ENCODE results near the gene GNMT. TPM values are rescaled to one million over a fixed set of nuclear protein-coding genes. Genes with fewer than 3 reads are reported as not detected.
"Not testable (repeated sequence)": the region's sequence is repeated elsewhere in the genome, so short reads cannot be mapped to it uniquely, and the experiment has no call there.

The GNMT gene
- total and polyA plus RNA-seq, 2 donors (not counting 1 experiment from before 2014, with no cell fraction given), result 2.0 to 5.9 TPM

- H3K4me1 Mint-ChIP-seq, result no peaks in the 10 kb centered on the region
- no peaks in the 10 kb centered on the region for H3K9me3 Mint-ChIP-seq (ENCODE audit: insufficient read depth)
- no peak overlapping the region for H3K27ac Mint-ChIP-seq
These were observed 36.0 kb downstream of the GNMT start for GRCh38 chr6:42996513-42996912.

GRCh38 chr6:42998205-42998604 lies 37.7 kb downstream of the GNMT start:
- H3K4me2 ChIP-seq (replicated peaks; ENCODE audit: low read depth, low read length, poor library complexity, severe bottlenecking); H4K20me1 ChIP-seq (ENCODE audit: control insufficient read depth, insufficient read depth, low read length, poor library complexity, severe bottlenecking); H3K27ac Mint-ChIP-seq; H3K27me3 ChIP-seq (replicated peaks in 1 of 4; ENCODE audit: control extremely low read depth in 1 of 4, control insufficient read depth in 3 of 4, insufficient read depth in 4 of 4, low read length in 3 of 4); H3K4me3 Mint-ChIP-seq; H3K9me3 Mint-ChIP-seq (ENCODE audit: insufficient read depth); POLR2A ChIA-PET; H3K36me3 ChIP-seq (replicated peaks in 1 of 2; ENCODE audit: control extremely low read depth in 1 of 2, control insufficient read depth in 1 of 2, extremely low read depth in 1 of 2, insufficient read depth in 2 of 2, low read length in 1 of 2); H3K27me3 Mint-ChIP-seq; H3K9me3 ChIP-seq (ENCODE audit: control extremely low read depth in 1 of 3, control insufficient read depth in 2 of 3, insufficient read depth in 1 of 3, low read length in 2 of 3); H3K4me3 ChIP-seq (ENCODE audit: control extremely low read depth in 1 of 5, extremely low read depth in 1 of 5, insufficient read depth in 1 of 5, low read depth in 2 of 5, low read length in 4 of 5); H3K9ac ChIP-seq (ENCODE audit: low read length); intact Hi-C loops (cut with micrococcal nuclease); DNase-seq; H3K4me1 ChIP-seq (ENCODE audit: control insufficient read depth in 2 of 2, insufficient read depth in 2 of 2, low read length in 2 of 2); ATAC-seq (ENCODE audit: low read depth); H3K4me1 Mint-ChIP-seq; H3K27ac ChIP-seq (ENCODE audit: low read length in 2 of 2); H2AFZ ChIP-seq (ENCODE audit: insufficient read depth, low read depth, low read length, poor library complexity, severe bottlenecking): not testable (repeated sequence)
- H3K79me2 ChIP-seq (ENCODE audit: control insufficient read depth, insufficient read depth, low read length), result peaks cover 20% of the 10 kb centered on the region
- WGBS (ENCODE audit: insufficient coverage), result 99% methylated on average over 9 of the region's 9 CpGs
- CTCF ChIA-PET, result interaction anchor here (0.6 kb wide), 1 partner anchor 8 kb away, joined by 3 read pairs; no protein-coding TSS in a partner anchor

More at GRCh38 chr6:42996513-42996912, 36.0 kb downstream of the GNMT start:
- DNase-seq (no peak), ATAC-seq (ENCODE audit: low read depth) (no peak)
- peaks cover 25% of the 10 kb centered on the region for H3K79me2 ChIP-seq (ENCODE audit: control insufficient read depth, insufficient read depth, low read length)
- no peaks in the 10 kb centered on the region for H3K27me3 ChIP-seq (replicated peaks in 1 of 4; ENCODE audit: control extremely low read depth in 1 of 4, control insufficient read depth in 3 of 4, insufficient read depth in 4 of 4, low read length in 3 of 4)
- intact Hi-C loops (cut with micrococcal nuclease), result no loop called here
- no peak overlapping the region for H3K27ac ChIP-seq (ENCODE audit: low read length in 2 of 2)
- H3K36me3 ChIP-seq (replicated peaks in 1 of 2; ENCODE audit: control extremely low read depth in 1 of 2, control insufficient read depth in 1 of 2, extremely low read depth in 1 of 2, insufficient read depth in 2 of 2, low read length in 1 of 2), result peaks cover 0 to 5% of the 10 kb centered on the region in 2 experiments
- H3K4me2 ChIP-seq (replicated peaks; ENCODE audit: low read depth, low read length, poor library complexity, severe bottlenecking), result no peak overlapping the region
- no peak overlapping the region for H2AFZ ChIP-seq (ENCODE audit: insufficient read depth, low read depth, low read length, poor library complexity, severe bottlenecking)
- Mint-ChIP-seq H3K4me3 (no peak overlapping the region), H3K27me3 (no peaks in the 10 kb centered on the region)
- H4K20me1 ChIP-seq (ENCODE audit: control insufficient read depth, insufficient read depth, low read length, poor library complexity, severe bottlenecking), result no peaks in the 10 kb centered on the region
- ChIA-PET POLR2A (interaction anchor here (0.6 to 0.7 kb wide), 2 partner anchors 18 to 52 kb away, joined by 3 to 4 read pairs; partner anchors contain the start of gene PEX6), CTCF (no interaction called here)
- H3K4me3 ChIP-seq (ENCODE audit: control extremely low read depth in 1 of 5, extremely low read depth in 1 of 5, insufficient read depth in 1 of 5, low read depth in 2 of 5, low read length in 4 of 5), result no peak overlapping the region
- H3K4me1 ChIP-seq (ENCODE audit: control insufficient read depth in 2 of 2, insufficient read depth in 2 of 2, low read length in 2 of 2), result no peaks in the 10 kb centered on the region
- no peak for TF ChIP-seq EZH2 (IDR thresholded peaks at IDR 0.05; ENCODE audit: borderline replicate concordance, insufficient read depth, low read depth, low read length, poor library complexity, severe bottlenecking)
- TF ChIP-seq CTCF (IDR thresholded peaks at IDR 0.05), result no peak
- no peaks in the 10 kb centered on the region for H3K9me3 ChIP-seq (ENCODE audit: control extremely low read depth in 1 of 3, control insufficient read depth in 2 of 3, insufficient read depth in 1 of 3, low read length in 2 of 3)
- H3K9ac ChIP-seq (ENCODE audit: low read length), result no peak overlapping the region
